Naive B cell (primary cell): ENCODE results near the gene FAM13B. TPM values are rescaled to one million over a fixed set of nuclear protein-coding genes. Genes with fewer than 3 reads are reported as not detected.
A peak's percentile ranks its signal among the peaks of the same experiment; 100 is the strongest.

Experiments
- ATAC-seq, 2 donors: fragments of 150-1000 bp; cut with Tn5 transposase; 2 replicates each; pipeline ENCODE4 v1.10.0; 2021; ENCODE audit warnings: low read depth in 2 of 2, mild to moderate bottlenecking in 2 of 2, moderate library complexity in 2 of 2
- DNase-seq: peaks from one replicate; pipeline ENCODE4 v3.0.0; 2022
- H3K27ac Mint-ChIP-seq, 6 donors: one replicate each; pipeline ENCODE4 v1.8.0; 2020 to 2022; ENCODE audit warnings: mild to moderate bottlenecking in 6 of 6, mixed read lengths in 6 of 6, moderate library complexity in 5 of 6, inconsistent platforms in 2 of 6
- H3K27me3 Mint-ChIP-seq, 3 donors: one replicate each; pipeline ENCODE4 v1.8.0; 2021 to 2022; ENCODE audit warnings: mixed read lengths in 3 of 3, mild to moderate bottlenecking in 1 of 3
- H3K36me3 Mint-ChIP-seq, 2 donors: one replicate each; pipeline ENCODE4 v1.8.0; 2020 to 2022; ENCODE audit warnings: mixed read lengths in 2 of 2, inconsistent platforms in 1 of 2, mild to moderate bottlenecking in 1 of 2
- H3K4me1 Mint-ChIP-seq, 3 donors: one replicate each; pipeline ENCODE4 v1.8.0; 2020 to 2022; ENCODE audit warnings: mixed read lengths in 3 of 3, inconsistent platforms in 1 of 3, mild to moderate bottlenecking in 1 of 3, moderate library complexity in 1 of 3
- H3K4me3 Mint-ChIP-seq, 8 donors: one replicate each; pipeline ENCODE4 v1.8.0; 2020 to 2022; ENCODE audit warnings: mild to moderate bottlenecking in 8 of 8, mixed read lengths in 8 of 8, moderate library complexity in 8 of 8, inconsistent platforms in 2 of 8
- H3K9me3 Mint-ChIP-seq, 7 donors: one replicate each; pipeline ENCODE4 v1.8.0; 2020 to 2022; ENCODE audit warnings: mixed read lengths in 7 of 7, mild to moderate bottlenecking in 5 of 7, inconsistent platforms in 2 of 7, moderate library complexity in 1 of 7
- polyA plus RNA-seq, 6 donors: library from polyadenylated mRNA; unstranded; fragments of 300-500 nt; fragmentation: Illumina TruSeq; gene quantifications; one replicate each; pipeline ENCODE4 v1.2.3, GENCODE V29; 2021; ENCODE audit warnings: low read depth in 6 of 6

The FAM13B gene
- polyA plus RNA-seq, 6 donors from 2014 or later, result 34.6 to 50.7 (median 41.0) TPM

DNA sequence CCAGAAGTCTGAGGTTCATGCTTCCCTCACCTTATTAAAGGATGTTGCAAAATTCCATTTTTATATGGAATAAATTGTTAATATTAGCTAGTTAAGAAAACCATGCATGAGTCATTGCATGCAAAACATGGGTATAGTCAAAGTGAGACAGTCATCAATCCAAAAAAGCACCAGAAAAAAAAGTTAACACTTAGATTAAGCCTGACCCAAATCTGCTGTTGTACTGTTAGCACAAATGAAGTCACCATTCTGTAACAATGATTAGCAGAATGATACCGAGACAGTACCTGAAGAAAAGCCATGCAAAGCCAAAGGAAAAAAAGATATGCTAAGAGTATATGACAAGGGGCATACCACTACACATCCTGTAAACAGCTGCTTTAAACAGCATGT lies 94.1 kb downstream of the FAM13B start:
- Mint-ChIP-seq H3K36me3 (peaks cover 16 to 26% of the 10 kb centered on the region in 2 donors), H3K27me3 (no peaks in the 10 kb centered on the region), H3K4me1 (peaks cover 13 to 18% (median 16%) of the 10 kb centered on the region in 3 donors), H3K4me3 (no peak overlapping the region), H3K9me3 (no peaks in the 10 kb centered on the region), H3K27ac (peak overlapping the region in 2 of 6 donors; percentile 25 to 90)
- ATAC-seq (no peak), DNase-seq (no peak)

DNA sequence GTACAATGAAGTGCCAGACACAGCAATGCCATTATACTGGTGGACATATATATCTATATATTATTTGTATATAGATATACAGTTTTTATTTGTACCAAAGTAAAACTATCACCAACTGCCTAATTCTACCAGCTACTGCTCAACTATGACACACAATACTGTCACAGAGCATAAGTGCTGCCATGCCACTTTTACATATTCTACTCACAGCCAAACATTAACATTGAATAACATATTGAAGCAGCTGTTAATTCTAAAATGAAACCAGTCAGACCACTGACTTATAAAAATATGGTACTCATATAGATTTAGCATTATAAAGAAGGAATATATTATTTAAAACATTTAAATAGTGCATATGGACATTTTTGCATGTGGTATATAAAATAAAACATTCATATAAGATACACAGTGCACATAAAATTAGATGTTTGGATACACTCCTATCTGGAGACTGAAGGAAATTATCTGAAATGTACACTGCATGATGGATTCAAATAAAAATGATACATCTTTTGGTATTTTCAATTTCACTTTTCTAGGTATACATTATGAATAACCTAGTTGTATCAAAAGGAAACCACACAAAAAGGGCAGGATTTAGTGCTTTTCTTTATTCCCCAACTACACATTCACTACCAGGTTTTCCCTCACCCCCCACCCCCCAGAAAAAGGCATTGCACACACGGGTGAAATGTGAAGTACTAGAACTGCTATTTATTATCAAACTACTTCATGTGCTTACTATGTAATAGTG lies 94.7 kb downstream of the FAM13B start:
- Mint-ChIP-seq H3K27ac (no peak overlapping the region), H3K27me3 (no peaks in the 10 kb centered on the region), H3K36me3 (peaks cover 14 to 24% of the 10 kb centered on the region in 2 donors), H3K4me3 (no peak overlapping the region), H3K4me1 (peaks cover 13 to 19% (median 18%) of the 10 kb centered on the region in 3 donors), H3K9me3 (no peaks in the 10 kb centered on the region)
- no peak for DNase-seq
- no peak for ATAC-seq

- Mint-ChIP-seq H3K9me3 (no peaks in the 10 kb centered on the region), H3K4me3 (no peak overlapping the region), H3K36me3 (peaks cover 9 to 17% of the 10 kb centered on the region in 2 donors), H3K27me3 (no peaks in the 10 kb centered on the region), H3K27ac (peak overlapping the region in 5 of 6 donors; percentile 51 to 86 (median 69)), H3K4me1 (peaks cover 13 to 19% (median 18%) of the 10 kb centered on the region in 3 donors)
- DNase-seq, result no peak
- ATAC-seq, result no peak
Observed at GRCh38 chr5:137935694-137936093, 97.2 kb downstream of the FAM13B start.

- no peak for ATAC-seq
- Mint-ChIP-seq H3K36me3 (peaks cover 9 to 17% of the 10 kb centered on the region in 2 donors), H3K9me3 (no peaks in the 10 kb centered on the region)
Observed at GRCh38 chr5:137935190-137935589, 97.7 kb downstream of the FAM13B start.

GRCh38 chr5:137933491-137933911 lies 99.4 kb downstream of the FAM13B start:
- peak overlapping the region; percentile 6 to 66 (median 38) for H3K27ac Mint-ChIP-seq
- no peaks in the 10 kb centered on the region for H3K27me3 Mint-ChIP-seq
- H3K36me3 Mint-ChIP-seq, result peaks cover 0 to 10% of the 10 kb centered on the region in 2 donors
- H3K4me3 Mint-ChIP-seq, result no peak overlapping the region
- no peak for DNase-seq
- no peak for ATAC-seq
- peaks cover 13 to 19% (median 18%) of the 10 kb centered on the region in 3 donors for H3K4me1 Mint-ChIP-seq
- H3K9me3 Mint-ChIP-seq, result no peaks in the 10 kb centered on the region

More at GRCh38 chr5:137935190-137935589, 97.7 kb downstream of the FAM13B start:
- H3K4me3 Mint-ChIP-seq, result no peak overlapping the region
- DNase-seq, result no peak
- H3K4me1 Mint-ChIP-seq, result peaks cover 13 to 19% (median 18%) of the 10 kb centered on the region in 3 donors
- H3K27ac Mint-ChIP-seq, result peak overlapping the region; percentile 51 to 86 (median 63)
- no peaks in the 10 kb centered on the region for H3K27me3 Mint-ChIP-seq

DNA sequence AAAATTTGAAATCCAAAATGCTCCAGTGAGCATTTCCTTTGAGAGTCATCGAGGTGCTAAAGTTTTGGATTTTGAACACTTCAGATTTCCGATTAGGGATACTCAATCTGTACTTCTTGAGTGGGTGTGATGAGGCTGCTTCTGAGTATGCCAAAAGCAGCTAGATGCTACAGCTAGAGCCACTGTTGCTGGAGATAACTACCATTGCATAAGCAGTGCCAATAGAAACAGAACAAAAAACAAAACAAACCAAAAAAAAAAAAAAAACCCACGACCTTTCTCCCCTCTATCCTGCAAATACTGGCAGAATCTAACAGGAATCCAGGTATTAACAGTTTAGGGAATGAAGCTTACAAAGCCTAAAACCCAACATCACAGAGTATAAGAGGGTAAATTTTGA lies 100.1 kb downstream of the FAM13B start:
- ATAC-seq (no peak), DNase-seq (no peak)
- Mint-ChIP-seq H3K27ac (peak overlapping the region in 4 of 6 donors; percentile 19 to 40 (median 28)), H3K4me1 (peaks cover 13 to 19% (median 18%) of the 10 kb centered on the region in 3 donors), H3K4me3 (no peak overlapping the region), H3K9me3 (no peaks in the 10 kb centered on the region), H3K36me3 (peaks cover 0 to 10% of the 10 kb centered on the region in 2 donors), H3K27me3 (no peaks in the 10 kb centered on the region)

- no peak for ATAC-seq
- no peaks in the 10 kb centered on the region for H3K9me3 Mint-ChIP-seq
- H3K27ac Mint-ChIP-seq, result no peak overlapping the region
- DNase-seq, result no peak
- no peaks in the 10 kb centered on the region for H3K36me3 Mint-ChIP-seq
- no peak overlapping the region for H3K4me3 Mint-ChIP-seq
- no peaks in the 10 kb centered on the region for H3K27me3 Mint-ChIP-seq
- H3K4me1 Mint-ChIP-seq, result no peaks in the 10 kb centered on the region
Observed at GRCh38 chr5:137923856-137924255, 109.0 kb downstream of the FAM13B start.

GRCh38 chr5:137921931-137922330 lies 110.9 kb downstream of the FAM13B start:
- Mint-ChIP-seq H3K9me3 (peaks cover 0 to 8% (median 3%) of the 10 kb centered on the region in 7 donors), H3K27ac (peak overlapping the region in 1 of 6 donors; percentile 19), H3K4me3 (no peak overlapping the region), H3K27me3 (no peaks in the 10 kb centered on the region), H3K4me1 (peaks cover 0 to 4% (median 0%) of the 10 kb centered on the region in 3 donors), H3K36me3 (peaks cover 0 to 8% of the 10 kb centered on the region in 2 donors)
- no peak for ATAC-seq
- no peak for DNase-seq

GRCh38 chr5:137916923-137917322 lies 116.0 kb downstream of the FAM13B start:
- ATAC-seq (no peak), DNase-seq (no peak)
- Mint-ChIP-seq H3K36me3 (peaks cover 0 to 8% of the 10 kb centered on the region in 2 donors), H3K9me3 (peaks cover 0 to 28% (median 18%) of the 10 kb centered on the region in 7 donors), H3K27ac (no peak overlapping the region), H3K4me1 (peaks cover 0 to 4% (median 0%) of the 10 kb centered on the region in 3 donors), H3K27me3 (no peaks in the 10 kb centered on the region), H3K4me3 (no peak overlapping the region)

DNA sequence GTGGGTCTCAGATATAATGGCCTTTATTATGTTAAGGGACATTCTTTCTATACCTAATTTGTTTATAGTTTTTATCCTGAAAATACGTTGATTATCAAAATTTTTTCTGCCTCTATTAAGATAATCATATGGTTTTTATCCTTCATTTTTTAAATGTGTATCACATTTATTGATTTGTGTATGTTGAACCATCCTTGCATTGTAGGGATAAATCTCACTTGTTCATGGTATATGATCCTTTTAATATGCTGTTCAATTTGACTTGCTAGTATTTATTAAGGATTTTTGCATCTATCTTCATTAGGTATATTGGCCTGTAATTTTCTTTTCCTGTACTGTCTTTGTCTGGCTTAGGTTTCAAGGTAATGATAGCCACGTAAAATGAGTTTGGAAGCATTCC lies 118.1 kb downstream of the FAM13B start:
- DNase-seq (no peak), ATAC-seq (no peak)
- Mint-ChIP-seq H3K27ac (no peak overlapping the region), H3K27me3 (no peaks in the 10 kb centered on the region), H3K9me3 (peaks cover 0 to 31% (median 19%) of the 10 kb centered on the region in 7 donors), H3K4me1 (peaks cover 0 to 6% (median 4%) of the 10 kb centered on the region in 3 donors), H3K4me3 (no peak overlapping the region), H3K36me3 (peaks cover 0 to 8% of the 10 kb centered on the region in 2 donors)

DNA sequence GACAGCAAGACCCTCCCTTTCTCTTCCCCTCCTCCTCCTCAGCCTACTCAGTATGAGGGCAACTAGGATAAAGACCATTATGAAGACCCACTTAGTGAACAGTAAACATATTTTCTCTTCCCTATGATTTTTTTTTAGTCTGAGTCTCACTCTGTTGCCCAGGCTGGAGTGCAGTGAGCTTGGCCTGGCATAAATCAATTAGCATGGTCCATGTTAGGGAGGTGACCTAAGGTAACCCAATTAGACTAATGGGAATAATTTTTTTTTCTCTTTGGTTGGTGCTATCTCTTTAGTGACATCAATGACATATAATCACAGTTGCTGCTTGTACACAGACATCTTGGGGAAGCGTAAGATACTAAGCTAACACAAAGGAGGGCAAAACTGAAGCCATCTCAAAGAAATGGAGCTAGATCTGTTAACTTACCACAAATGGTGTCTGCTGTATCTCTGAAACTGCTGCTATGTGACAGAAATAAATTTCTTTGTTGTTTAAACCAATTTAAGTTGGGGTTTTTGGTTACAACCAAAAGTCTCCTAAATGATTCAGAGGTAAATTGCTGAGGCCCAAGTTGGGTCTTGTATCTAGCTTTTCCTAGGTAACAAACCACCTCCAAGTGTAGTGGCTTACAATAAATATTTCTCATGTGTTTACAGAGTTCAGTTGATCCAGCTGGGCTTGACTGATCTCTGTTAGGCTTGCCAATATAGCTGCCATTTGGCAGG lies 130.3 kb downstream of the FAM13B start:
- peak overlapping the region in 6 of 8 donors; percentile 44 to 77 (median 62) for H3K4me3 Mint-ChIP-seq
- H3K36me3 Mint-ChIP-seq, result peaks cover 0 to 4% of the 10 kb centered on the region in 2 donors
- ATAC-seq (no peak), DNase-seq (no peak)
- peaks cover 27 to 84% (median 34%) of the 10 kb centered on the region in 3 donors for H3K4me1 Mint-ChIP-seq
- H3K27ac Mint-ChIP-seq, result peak overlapping the region; percentile 63 to 92 (median 76)
- H3K27me3 Mint-ChIP-seq, result no peaks in the 10 kb centered on the region
- peaks cover 0 to 2% (median 0%) of the 10 kb centered on the region in 7 donors for H3K9me3 Mint-ChIP-seq

GRCh38 chr5:137901011-137901817 lies 131.7 kb downstream of the FAM13B start:
- ATAC-seq, result peak; percentile 54 to 61
- peak overlapping the region; percentile 75 to 93 (median 85) for H3K27ac Mint-ChIP-seq
- peaks cover 0 to 4% of the 10 kb centered on the region in 2 donors for H3K36me3 Mint-ChIP-seq
- H3K27me3 Mint-ChIP-seq, result no peaks in the 10 kb centered on the region
- peak overlapping the region; percentile 46 to 81 (median 68) for H3K4me3 Mint-ChIP-seq
- peaks cover 0 to 2% (median 0%) of the 10 kb centered on the region in 7 donors for H3K9me3 Mint-ChIP-seq
- H3K4me1 Mint-ChIP-seq, result peaks cover 33 to 91% (median 47%) of the 10 kb centered on the region in 3 donors
- peak; percentile 21 for DNase-seq

DNA sequence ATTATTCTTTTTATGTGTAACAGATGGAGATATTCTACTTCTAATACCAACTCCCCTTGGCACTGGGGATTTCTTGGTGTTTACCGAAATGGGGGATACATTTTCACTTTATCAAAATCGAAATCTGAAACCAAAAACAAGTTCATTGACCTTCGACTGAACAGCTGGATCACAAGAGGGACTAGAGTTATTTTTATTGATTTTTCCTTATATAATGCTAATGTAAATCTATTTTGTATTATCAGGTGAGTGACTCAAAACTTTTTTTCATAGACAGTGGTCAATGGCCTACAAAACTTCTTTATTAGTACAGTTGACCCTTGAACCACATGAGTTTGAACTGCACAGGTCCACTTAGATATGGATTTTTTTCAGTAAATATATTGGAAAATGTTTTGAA lies 133.4 kb downstream of the FAM13B start:
- Mint-ChIP-seq H3K27me3 (no peaks in the 10 kb centered on the region), H3K4me1 (peaks cover 37 to 94% (median 57%) of the 10 kb centered on the region in 3 donors), H3K4me3 (peak overlapping the region in 3 of 8 donors; percentile 42 to 80 (median 61)), H3K27ac (peak overlapping the region in 1 of 6 donors; percentile 60), H3K9me3 (peaks cover 0 to 2% (median 0%) of the 10 kb centered on the region in 7 donors), H3K36me3 (peaks cover 0 to 4% of the 10 kb centered on the region in 2 donors)
- no peak for ATAC-seq
- DNase-seq, result no peak
